Activated CD8-positive, alpha-beta T cell treated with anti-CD3 and anti-CD28 coated beads, Interleukin-2, amount 10 ng/mL, durations not matched to agents 7 days and 5 days (primary cell): ENCODE results near the gene SLC11A2. TPM values are rescaled to one million over a fixed set of nuclear protein-coding genes. Genes with fewer than 3 reads are reported as not detected.
"Not testable (repeated sequence)": the region's sequence is repeated elsewhere in the genome, so short reads cannot be mapped to it uniquely, and the experiment has no call there.

ENCODE experiments used
- ATAC-seq: fragments of 150-1000 bp; cut with Tn5 transposase; one replicate; pipeline ENCODE4 v1.10.0; 2021; ENCODE audit warnings: moderate library complexity
- CTCF ChIA-PET: fragments of 350-600 bp; sonication (Branson Sonifier 250); formaldehyde crosslinking; loops from one replicate; lab custom pipeline; 2021; ENCODE audit warnings: antibody characterized with exemption; lab: Charles Lee
- POLR2A ChIA-PET: fragments of 350-600 bp; sonication (Branson Sonifier 250); formaldehyde crosslinking; loops from one replicate; lab custom pipeline; 2021; ENCODE audit warnings: antibody characterized with exemption; lab: Charles Lee
- DNase-seq: peaks from one replicate; pipeline ENCODE4 v3.0.0-alpha.2; 2020
- H3K27ac Mint-ChIP-seq: one replicate; pipeline ENCODE4 v1.8.0; 2021; ENCODE audit warnings: mild to moderate bottlenecking, mixed read lengths
- H3K27me3 Mint-ChIP-seq: one replicate; pipeline ENCODE4 v1.8.0; 2021; ENCODE audit warnings: low read depth, mixed read lengths
- H3K36me3 Mint-ChIP-seq: one replicate; pipeline ENCODE4 v1.8.0; 2021; ENCODE audit warnings: low read depth, mixed read lengths
- H3K4me1 Mint-ChIP-seq: one replicate; pipeline ENCODE4 v1.8.0; 2021; ENCODE audit warnings: low read depth, mixed read lengths
- H3K4me3 Mint-ChIP-seq: one replicate; pipeline ENCODE4 v1.8.0; 2021; ENCODE audit warnings: mild to moderate bottlenecking, mixed read lengths
- H3K9me3 Mint-ChIP-seq: one replicate; pipeline ENCODE4 v1.8.0; 2022; ENCODE audit warnings: mixed read lengths; ENCODE audit not compliant: insufficient read depth
- total RNA-seq, 2 experiments: library from RNA; stranded (reverse); gene quantifications; one replicate each; pipeline ENCODE4 v1.2.3, GENCODE V29; 2021

SLC11A2 gene
- total RNA-seq, 2 experiments from 2014 or later = 29.9 to 36.1 TPM

DNA sequence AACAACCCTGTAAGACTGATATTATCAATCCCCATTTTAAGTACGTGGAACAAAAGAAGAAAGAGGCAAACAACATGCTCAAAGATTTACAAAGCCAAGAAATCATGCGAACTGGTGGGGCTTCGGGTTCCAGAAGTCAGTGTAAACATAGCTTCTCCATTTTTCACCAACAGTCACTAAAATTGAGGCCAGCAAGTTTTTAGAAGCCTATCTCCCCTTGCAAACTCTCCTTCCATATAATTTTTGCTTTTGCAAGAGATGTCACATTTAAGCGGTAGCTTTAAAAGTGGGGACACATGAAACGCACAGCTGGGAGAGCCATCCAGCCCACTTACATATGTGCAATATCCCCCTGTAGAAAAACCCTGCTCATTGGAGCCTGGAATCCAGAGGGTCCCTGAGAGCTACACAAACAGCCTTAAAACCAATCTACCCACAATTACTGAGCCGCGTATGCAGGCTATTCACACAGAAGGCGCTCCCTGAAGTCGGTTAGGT, 797 bp downstream of the SLC11A2 start:
- peaks cover 13% of the 10 kb centered on the region for H3K36me3 Mint-ChIP-seq
- CTCF ChIA-PET = interaction anchor here (1.0 to 6.8 kb wide), 10 partner anchors 17 to 261 kb away, joined by 3 to 53 read pairs (median 6); partner anchors contain the start of genes ATF1 and LETMD1
- peak overlapping the region; percentile 97 for H3K27ac Mint-ChIP-seq
- no peak for DNase-seq
- no peak for ATAC-seq
- POLR2A ChIA-PET = interaction anchor here (0.7 to 2.3 kb wide), 6 partner anchors 17 to 326 kb away, joined by 3 to 10 read pairs (median 6); partner anchors contain the start of genes ATF1 and LETMD1
- no peaks in the 10 kb centered on the region for H3K9me3 Mint-ChIP-seq
- peaks cover 57% of the 10 kb centered on the region for H3K4me1 Mint-ChIP-seq
- peak overlapping the region; percentile 95 for H3K4me3 Mint-ChIP-seq
- peaks cover 11% of the 10 kb centered on the region for H3K27me3 Mint-ChIP-seq

DNA sequence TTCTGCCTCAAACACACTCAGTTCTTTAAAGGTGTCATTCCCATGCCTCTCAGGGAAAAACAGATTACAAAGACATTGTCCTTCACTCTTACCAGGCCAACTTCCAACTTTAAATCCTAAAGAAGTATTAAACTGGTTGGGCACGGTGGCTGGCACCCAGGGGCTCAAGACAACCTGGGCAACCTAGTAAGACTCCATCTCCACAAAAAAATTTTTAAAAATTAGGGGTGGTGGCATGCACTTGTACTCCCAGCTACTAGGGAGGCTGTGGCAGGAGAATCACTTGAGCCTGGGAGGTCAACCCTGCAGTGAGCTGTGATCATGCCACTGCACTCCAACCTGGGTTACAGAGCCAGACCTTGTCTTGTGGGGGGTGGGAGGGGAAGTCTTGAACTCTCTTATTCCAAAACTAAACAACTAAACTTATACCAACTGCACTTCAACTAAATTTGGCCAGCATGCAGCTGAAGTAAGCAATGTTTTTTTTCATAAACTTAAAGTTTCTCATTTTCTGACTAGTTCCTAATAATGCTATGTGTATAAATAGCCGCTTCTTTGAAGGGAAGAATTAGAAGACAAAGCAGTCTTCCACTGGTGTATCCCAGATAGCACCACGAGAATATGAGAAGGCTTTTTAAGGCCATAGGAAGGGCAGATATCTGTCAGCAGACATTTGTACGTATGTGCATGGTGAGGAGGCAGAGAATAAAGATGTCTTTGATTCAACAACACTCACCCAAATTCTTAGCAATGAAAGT, 2.4 kb downstream of the SLC11A2 start:
- H3K36me3 Mint-ChIP-seq = peaks cover 13% of the 10 kb centered on the region
- ChIA-PET POLR2A (interaction anchor here (1.5 kb wide), 1 partner anchor 259 kb away, joined by 9 read pairs; the partner anchor contains the start of gene ATF1), CTCF (interaction anchor here (1.6 to 6.1 kb wide), 2 partner anchors 37 to 318 kb away, joined by 3 to 47 read pairs; no protein-coding TSS in a partner anchor)
- peak overlapping the region; percentile 95 for H3K4me3 Mint-ChIP-seq
- H3K9me3 Mint-ChIP-seq = no peaks in the 10 kb centered on the region
- H3K4me1 Mint-ChIP-seq = peaks cover 65% of the 10 kb centered on the region
- H3K27ac Mint-ChIP-seq = peak overlapping the region; percentile 97
- no peak for DNase-seq
- H3K27me3 Mint-ChIP-seq = peaks cover 3% of the 10 kb centered on the region
- no peak for ATAC-seq

DNA sequence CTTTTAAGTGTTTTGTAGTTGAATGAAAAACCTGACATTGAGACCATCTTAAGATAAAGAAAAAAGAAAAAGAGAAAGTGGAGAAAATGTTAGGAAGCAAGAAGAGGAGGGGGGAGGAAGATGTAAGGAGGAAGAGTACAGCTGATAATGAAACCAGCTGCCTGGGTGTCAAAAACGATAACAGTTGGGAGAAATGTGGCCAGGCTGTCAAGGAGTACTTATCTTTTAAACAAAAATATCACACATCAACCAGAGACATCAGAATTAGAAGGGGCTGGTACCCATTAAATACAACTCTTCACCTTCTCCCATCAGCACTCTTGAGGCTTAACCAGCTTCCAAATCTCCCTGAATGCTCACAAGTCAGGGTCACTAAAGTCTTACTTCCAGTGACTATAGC, 4.5 kb downstream of the SLC11A2 start:
- DNase-seq = no peak
- POLR2A ChIA-PET = interaction anchor here (1.4 kb wide), 1 partner anchor 258 kb away, joined by 5 read pairs; the partner anchor contains the start of gene ATF1
- Mint-ChIP-seq H3K36me3 (peaks cover 13% of the 10 kb centered on the region), H3K4me1 (peaks cover 53% of the 10 kb centered on the region), H3K27me3 (no peaks in the 10 kb centered on the region), H3K9me3 (no peaks in the 10 kb centered on the region), H3K4me3 (peak overlapping the region; percentile 0), H3K27ac (peak overlapping the region; percentile 24)
- ATAC-seq = no peak
- CTCF ChIA-PET = interaction anchor here (0.8 to 1.8 kb wide), 10 partner anchors 10 to 517 kb away, joined by 3 to 9 read pairs (median 4); partner anchors contain the start of gene LETMD1

DNA sequence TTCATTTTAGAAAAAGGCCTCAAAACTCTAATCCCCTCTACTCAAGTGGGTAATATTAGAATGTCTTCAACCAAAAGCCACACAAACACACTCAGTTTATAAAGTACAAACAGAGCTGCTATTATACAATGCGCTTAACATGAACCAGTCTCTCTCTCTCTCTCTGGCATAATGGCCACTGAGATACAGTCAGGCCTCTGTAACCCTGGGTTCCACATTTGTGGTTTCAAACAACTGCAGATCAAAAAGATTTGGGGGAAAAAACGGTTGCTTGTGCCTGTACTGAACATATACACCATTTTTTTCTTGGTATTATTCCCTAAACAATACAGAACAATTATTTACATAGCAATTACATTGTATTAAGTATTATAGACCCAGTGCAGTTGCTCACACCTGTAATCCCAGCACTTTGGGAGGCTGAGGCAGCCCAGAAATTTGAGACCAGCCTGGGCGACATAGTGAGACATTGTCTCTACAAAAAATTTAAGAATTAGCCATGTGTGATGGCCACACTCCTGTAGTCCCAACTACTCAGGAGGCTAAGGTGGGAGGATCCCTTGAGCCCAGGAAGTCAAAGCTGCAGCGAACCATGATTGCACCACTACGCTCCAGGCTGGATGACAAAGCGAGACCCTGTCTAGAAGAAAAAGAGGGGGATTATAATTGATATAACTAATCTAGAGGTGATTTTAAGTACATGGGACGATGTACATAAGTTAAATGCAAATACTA, 5.6 kb downstream of the SLC11A2 start:
- ATAC-seq (peak; percentile 18), DNase-seq (peak; percentile 25)
- CTCF ChIA-PET = interaction anchor here (1.3 to 1.9 kb wide), 3 partner anchors 11 to 34 kb away, joined by 4 to 7 read pairs (median 5); no protein-coding TSS in a partner anchor
- H3K27me3 Mint-ChIP-seq = no peaks in the 10 kb centered on the region
- POLR2A ChIA-PET = no interaction called here
- H3K4me1 Mint-ChIP-seq = peaks cover 50% of the 10 kb centered on the region
- H3K27ac Mint-ChIP-seq = no peak overlapping the region
- no peak overlapping the region for H3K4me3 Mint-ChIP-seq
- H3K9me3 Mint-ChIP-seq = no peaks in the 10 kb centered on the region
- H3K36me3 Mint-ChIP-seq = peaks cover 11% of the 10 kb centered on the region

DNA sequence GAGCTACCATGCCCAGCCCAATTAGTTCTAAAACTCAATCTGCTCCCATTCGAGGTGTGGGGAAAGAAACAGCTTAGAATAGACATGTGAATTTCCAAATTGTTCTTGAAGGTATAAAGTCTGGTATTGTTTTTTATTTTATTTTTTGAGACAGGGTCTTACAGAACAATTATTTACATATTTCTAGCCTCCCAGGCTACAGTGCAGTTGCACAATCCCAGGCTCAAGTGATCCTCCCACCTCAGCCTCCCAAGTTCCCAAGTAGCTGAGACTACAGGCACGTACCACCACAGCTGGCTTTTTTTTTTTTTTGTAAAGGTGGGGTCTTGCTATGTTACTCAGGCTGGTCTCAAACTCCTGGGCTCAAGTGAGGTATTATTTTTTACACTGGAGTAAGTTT, 6.3 kb downstream of the SLC11A2 start:
- ChIA-PET POLR2A (no interaction called here), CTCF (interaction anchor here (0.9 to 1.9 kb wide), 3 partner anchors 10 to 255 kb away, joined by 3 to 7 read pairs (median 5); no protein-coding TSS in a partner anchor)
- Mint-ChIP-seq H3K27me3 (no peaks in the 10 kb centered on the region), H3K4me1 (peaks cover 47% of the 10 kb centered on the region), H3K4me3 (no peak overlapping the region), H3K36me3 (peaks cover 11% of the 10 kb centered on the region), H3K9me3 (no peaks in the 10 kb centered on the region), H3K27ac (no peak overlapping the region)
- no peak for DNase-seq
- no peak for ATAC-seq

DNA sequence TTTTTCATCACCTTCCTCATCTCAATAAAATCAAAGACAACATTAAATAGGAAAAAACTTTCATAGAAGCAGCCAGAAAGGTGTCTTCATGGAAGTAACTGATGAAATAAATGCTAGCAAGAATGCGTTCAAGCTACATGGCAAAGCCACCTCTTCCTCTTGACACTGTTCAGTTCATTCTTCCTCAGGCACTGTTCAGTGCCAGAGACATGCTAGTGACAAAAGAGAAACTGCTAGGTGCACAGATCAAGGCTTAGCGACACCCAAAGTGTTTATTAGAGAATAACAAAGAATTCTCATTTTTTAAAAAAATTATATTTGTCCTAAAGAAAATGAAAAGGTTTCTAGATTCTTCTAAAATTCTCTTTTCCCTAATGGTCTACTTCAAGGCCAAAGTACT, 7.2 kb downstream of the SLC11A2 start:
- H3K27ac Mint-ChIP-seq = no peak overlapping the region
- no peaks in the 10 kb centered on the region for H3K9me3 Mint-ChIP-seq
- peaks cover 38% of the 10 kb centered on the region for H3K4me1 Mint-ChIP-seq
- H3K4me3 Mint-ChIP-seq = no peak overlapping the region
- H3K36me3 Mint-ChIP-seq = peaks cover 5% of the 10 kb centered on the region
- H3K27me3 Mint-ChIP-seq = no peaks in the 10 kb centered on the region
- ChIA-PET CTCF (interaction anchor here (0.9 to 1.9 kb wide), 3 partner anchors 9 to 254 kb away, joined by 3 to 7 read pairs (median 5); no protein-coding TSS in a partner anchor), POLR2A (interaction anchor here (0.5 to 0.6 kb wide), 2 partner anchors 104 to 353 kb away, joined by 3 to 4 read pairs; no protein-coding TSS in a partner anchor)
- no peak for DNase-seq
- ATAC-seq = no peak

DNA sequence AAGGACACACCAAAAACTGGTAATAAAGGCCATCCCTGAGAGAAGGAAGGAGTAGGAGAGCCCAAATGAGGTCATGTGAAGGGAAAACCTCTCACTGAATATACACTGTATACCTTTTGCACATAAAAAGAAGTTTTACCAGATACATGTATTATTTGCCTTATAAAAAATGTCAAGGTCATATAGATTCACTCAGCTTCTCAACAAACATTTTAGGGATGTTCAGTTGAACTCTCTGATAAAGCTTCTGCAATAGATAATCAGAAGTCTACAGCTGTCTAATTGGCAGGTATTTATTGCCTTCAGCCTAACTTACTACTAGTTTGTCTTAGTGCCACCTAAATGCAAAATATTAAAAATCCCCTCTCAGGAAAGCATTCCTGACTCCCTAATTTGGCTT, 8.7 kb downstream of the SLC11A2 start:
- DNase-seq = no peak
- Mint-ChIP-seq H3K27me3 (no peaks in the 10 kb centered on the region), H3K4me3 (no peak overlapping the region), H3K27ac (no peak overlapping the region), H3K4me1 (peaks cover 35% of the 10 kb centered on the region), H3K9me3 (no peaks in the 10 kb centered on the region), H3K36me3 (peaks cover 2% of the 10 kb centered on the region)
- ChIA-PET POLR2A (no interaction called here), CTCF (interaction anchor here (0.6 to 1.0 kb wide), 2 partner anchors 9 to 30 kb away, joined by 3 read pairs; no protein-coding TSS in a partner anchor)
- no peak for ATAC-seq

DNA sequence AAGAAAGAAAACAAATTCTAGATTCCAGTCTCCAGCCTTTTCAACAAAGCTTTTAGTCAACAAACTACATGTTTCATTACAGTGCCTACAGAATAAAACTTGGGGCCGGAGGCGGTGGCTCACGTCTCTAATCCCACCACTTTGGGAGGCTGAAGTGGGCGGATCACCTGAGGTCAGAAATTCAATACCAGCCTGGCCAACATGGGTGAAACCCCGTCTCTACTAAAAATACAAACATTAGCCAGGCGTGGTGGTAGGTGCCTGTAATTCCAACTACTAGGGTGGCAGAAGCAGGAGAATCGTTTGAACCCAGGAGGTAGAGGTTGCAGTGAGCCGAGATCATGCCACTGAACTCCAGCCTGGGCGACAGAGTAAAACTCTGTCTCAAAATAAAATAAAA, 11.7 kb downstream of the SLC11A2 start:
- DNase-seq, ATAC-seq, H3K27me3 Mint-ChIP-seq, CTCF ChIA-PET, POLR2A ChIA-PET, H3K27ac Mint-ChIP-seq, H3K9me3 Mint-ChIP-seq, H3K4me3 Mint-ChIP-seq, H3K36me3 Mint-ChIP-seq: not testable (repeated sequence)
- H3K4me1 Mint-ChIP-seq = peaks cover 14% of the 10 kb centered on the region

DNA sequence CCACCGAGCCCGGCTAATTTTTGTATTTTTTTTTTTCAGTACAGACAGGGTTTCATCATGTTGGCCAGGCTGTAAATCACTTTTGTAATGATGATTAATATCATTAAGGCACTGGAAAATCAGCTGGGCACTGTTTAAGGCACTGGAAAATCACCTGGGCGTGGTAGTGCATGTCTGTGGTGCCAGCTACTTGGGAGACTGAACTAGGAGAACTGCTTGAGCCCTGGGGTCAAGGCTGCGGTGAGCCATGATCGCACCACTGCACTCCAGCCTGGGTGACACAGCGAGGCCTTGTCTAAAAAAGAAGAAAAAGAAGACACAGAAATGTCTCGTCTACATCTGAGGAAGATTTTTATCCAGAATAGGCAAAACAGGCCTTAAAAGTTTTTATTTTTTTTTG, 12.7 kb downstream of the SLC11A2 start:
- Mint-ChIP-seq H3K27me3 (no peaks in the 10 kb centered on the region), H3K36me3 (peaks cover 4% of the 10 kb centered on the region), H3K4me3 (no peak overlapping the region), H3K4me1 (peaks cover 19% of the 10 kb centered on the region), H3K9me3 (no peaks in the 10 kb centered on the region), H3K27ac (no peak overlapping the region)
- POLR2A ChIA-PET = interaction anchor here (0.6 to 0.8 kb wide), 2 partner anchors 9 to 249 kb away, joined by 3 read pairs; partner anchors contain the start of gene ATF1
- DNase-seq (no peak), ATAC-seq (no peak)
- CTCF ChIA-PET = no interaction called here

DNA sequence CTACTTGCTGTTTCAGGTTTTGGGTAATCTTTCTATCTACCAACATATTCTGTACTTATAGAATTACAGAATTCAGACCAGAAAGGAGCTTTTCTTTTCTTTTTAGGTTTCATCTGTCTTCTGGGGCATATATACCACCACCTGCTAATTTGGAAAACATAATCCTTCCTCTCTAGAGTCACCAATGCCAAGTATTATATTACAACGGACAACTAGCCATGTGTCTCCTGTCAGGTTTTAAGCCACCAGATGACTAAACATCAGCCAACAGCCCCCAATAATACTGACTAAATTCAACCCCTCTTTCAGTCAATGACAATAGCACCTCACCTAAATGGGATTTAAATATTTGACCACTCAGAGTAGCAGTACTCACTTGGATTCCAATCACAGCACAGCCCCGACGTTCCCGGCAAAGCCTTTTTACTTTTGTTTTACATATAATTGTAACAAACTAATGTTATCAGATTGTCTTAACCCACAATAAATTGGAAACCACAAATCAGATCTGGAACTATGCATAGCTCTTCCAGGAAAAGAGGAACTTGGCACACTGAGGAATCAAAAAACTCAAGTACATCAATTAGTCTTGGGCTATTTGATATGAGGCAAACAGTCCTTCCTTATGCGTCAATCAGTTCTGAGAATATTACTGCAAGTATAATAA, 13.5 kb downstream of the SLC11A2 start:
- POLR2A ChIA-PET = interaction anchor here (0.6 to 0.8 kb wide), 3 partner anchors 10 to 248 kb away, joined by 3 read pairs; partner anchors contain the start of gene ATF1
- Mint-ChIP-seq H3K9me3 (no peaks in the 10 kb centered on the region), H3K27ac (no peak overlapping the region), H3K36me3 (peaks cover 7% of the 10 kb centered on the region), H3K27me3 (no peaks in the 10 kb centered on the region), H3K4me3 (no peak overlapping the region), H3K4me1 (peaks cover 19% of the 10 kb centered on the region)
- DNase-seq = no peak
- no peak for ATAC-seq
- CTCF ChIA-PET = interaction anchor here (1.3 kb wide), 1 partner anchor 15 kb away, joined by 4 read pairs; no protein-coding TSS in a partner anchor
